HepG2 (cell line): ENCODE data around the gene SCT. TPM values are rescaled to one million over a fixed set of nuclear protein-coding genes. Genes with fewer than 3 reads are reported as not detected.
A peak's percentile ranks its signal among the peaks of the same experiment; 100 is the strongest.

Source experiments
- AGO1 ChIP-seq: fragments of 200-400 bp; formaldehyde crosslinking; IDR thresholded peaks from 2 replicates; pipeline ENCODE4 v1.6.1; 2017; ENCODE audit warnings: mild to moderate bottlenecking, low read depth, low read length, moderate library complexity; ENCODE audit not compliant: poor library complexity, severe bottlenecking
- ATRX ChIP-seq: sonication (generic); formaldehyde crosslinking; IDR thresholded peaks from 2 replicates; pipeline ENCODE4 v1.4.0; 2020; ENCODE audit warnings: missing genetic modification reagents, borderline replicate concordance
- CHCHD3 ChIP-seq: sonication (generic); formaldehyde crosslinking; IDR thresholded peaks from 2 replicates; pipeline ENCODE4 v1.8.0; 2022; ENCODE audit warnings: mild to moderate bottlenecking, missing genetic modification reagents, moderate library complexity
- EZH2 ChIP-seq: conservative IDR thresholded peaks from 2 replicates; pipeline ENCODE4 v1.6.1; 2012; ENCODE audit warnings: mild to moderate bottlenecking, low read depth, low read length, moderate library complexity
- HIC2 ChIP-seq: sonication (generic); formaldehyde crosslinking; IDR thresholded peaks from 2 replicates; pipeline ENCODE4 v1.9.0; 2022; ENCODE audit warnings: low read depth, missing genetic modification reagents
- HNRNPLL ChIP-seq: fragments of 200-400 bp; formaldehyde crosslinking; IDR thresholded peaks from 2 replicates; pipeline ENCODE4 v1.6.1; 2017; ENCODE audit warnings: mild to moderate bottlenecking, low read depth, low read length; ENCODE audit not compliant: poor library complexity, severe bottlenecking
- HOXD1 ChIP-seq: sonication (generic); formaldehyde crosslinking; IDR thresholded peaks from 2 replicates; pipeline ENCODE4 v1.5.0; 2020; ENCODE audit warnings: missing genetic modification reagents
- KDM3A ChIP-seq: IDR thresholded peaks from 2 replicates; pipeline ENCODE4 v1.6.1; 2018; ENCODE audit warnings: low read depth, missing compliant biosample characterization
- PCBP1 ChIP-seq: fragments of 200-400 bp; formaldehyde crosslinking; IDR thresholded peaks from 2 replicates; pipeline ENCODE4 v1.6.1; 2017; ENCODE audit warnings: mild to moderate bottlenecking, low read depth, low read length, borderline replicate concordance
- SP1 ChIP-seq, 2 experiments: fragments of 450-650 bp in 1 of 2; sonication (generic) in 1 of 2; formaldehyde crosslinking in 1 of 2; IDR thresholded peaks; 2 replicates each; pipeline versions ENCODE4 v1.4.0 to v1.6.1; 2016 to 2020; ENCODE audit warnings: missing genetic modification reagents in 1 of 2
- SP2 ChIP-seq: sonication (generic); formaldehyde crosslinking; IDR thresholded peaks from 2 replicates; pipeline ENCODE4 v1.5.1; 2020; ENCODE audit warnings: mild to moderate bottlenecking, missing genetic modification reagents
- SUZ12 ChIP-seq: fragments of 150-350 bp; IDR thresholded peaks from 2 replicates; pipeline ENCODE4 v1.6.1; 2014; ENCODE audit warnings: low read depth, low read length
- ZBTB4 ChIP-seq: sonication (generic); formaldehyde crosslinking; IDR thresholded peaks from 2 replicates; pipeline ENCODE4 v1.4.0; 2020; ENCODE audit warnings: missing genetic modification reagents, mild to moderate bottlenecking, borderline replicate concordance
- ZFP36L2 ChIP-seq: sonication (generic); formaldehyde crosslinking; IDR thresholded peaks from 2 replicates; pipeline ENCODE4 v1.4.0; 2020; ENCODE audit warnings: missing genetic modification reagents
- ZIK1 ChIP-seq: sonication (generic); formaldehyde crosslinking; IDR thresholded peaks from 2 replicates; pipeline ENCODE4 v1.5.0; 2020; ENCODE audit warnings: mild to moderate bottlenecking, low read depth, missing genetic modification reagents, borderline replicate concordance
- ZNF235 ChIP-seq: sonication (generic); formaldehyde crosslinking; IDR thresholded peaks from 2 replicates; pipeline ENCODE4 v1.8.1; 2023; ENCODE audit warnings: mild to moderate bottlenecking, missing genetic modification reagents, borderline replicate concordance
- ZNF567 ChIP-seq: sonication (generic); formaldehyde crosslinking; IDR thresholded peaks from 2 replicates; pipeline ENCODE4 v1.8.1; 2023; ENCODE audit warnings: mild to moderate bottlenecking, missing genetic modification reagents, borderline replicate concordance
- ZNF749 ChIP-seq: sonication (generic); formaldehyde crosslinking; IDR thresholded peaks from 2 replicates; pipeline ENCODE4 v1.8.0; 2022; ENCODE audit warnings: mild to moderate bottlenecking, missing genetic modification reagents, moderate library complexity, borderline replicate concordance
- ZSCAN21 ChIP-seq: sonication (generic); formaldehyde crosslinking; IDR thresholded peaks from 2 replicates; pipeline ENCODE4 v1.8.0; 2022; ENCODE audit warnings: mild to moderate bottlenecking, missing genetic modification reagents, moderate library complexity, borderline replicate concordance
- polyA plus RNA-seq, 8 experiments: library from polyadenylated mRNA; depleted of rRNA in 3 of 8; stranded (reverse) in 7 of 8; unstranded in 1 of 8; fragments of >200 nt; fragmentation: Illumina TruSeq in 4 of 8; extraction: Trizol in 4 of 8; gene quantifications; 2 replicates each; pipeline versions ENCODE4 v1.2.1 to v1.2.3, GENCODE V29; 2011 to 2016; ENCODE audit warnings: low read depth in 4 of 8, missing spikeins in 1 of 8, mixed read lengths in 1 of 8; ENCODE audit not compliant: insufficient read depth in 1 of 8
- total RNA-seq, 5 experiments: library from RNA; depleted of rRNA; stranded (reverse); fragments of >200 nt; fragmentation: Illumina TruSeq; extraction: Trizol; gene quantifications; 2 replicates each; pipeline ENCODE4 v1.2.3, GENCODE V29; 2016; ENCODE audit warnings: low read depth in 1 of 5
- TF ChIP-seq, protein P1 (sequence below): sonication (generic); formaldehyde crosslinking; IDR thresholded peaks from 2 replicates; pipeline ENCODE4 v1.5.0; 2020; ENCODE audit warnings: missing genetic modification reagents
- TF ChIP-seq, protein P2 (sequence below): sonication (generic); formaldehyde crosslinking; IDR thresholded peaks from 2 replicates; pipeline ENCODE4 v1.8.0; 2022; ENCODE audit warnings: low read depth, missing genetic modification reagents

The SCT gene
- total and polyA plus RNA-seq, 2 of the 13 experiments (the other 11 are each of a cell fraction or from before 2014, with no cell fraction given): not detected

GRCh38 chr11:624705-625635 is 2.0 kb downstream of the SCT start, which contains the start of gene CDHR5 (continued):
- TF ChIP-seq, protein P1, sequence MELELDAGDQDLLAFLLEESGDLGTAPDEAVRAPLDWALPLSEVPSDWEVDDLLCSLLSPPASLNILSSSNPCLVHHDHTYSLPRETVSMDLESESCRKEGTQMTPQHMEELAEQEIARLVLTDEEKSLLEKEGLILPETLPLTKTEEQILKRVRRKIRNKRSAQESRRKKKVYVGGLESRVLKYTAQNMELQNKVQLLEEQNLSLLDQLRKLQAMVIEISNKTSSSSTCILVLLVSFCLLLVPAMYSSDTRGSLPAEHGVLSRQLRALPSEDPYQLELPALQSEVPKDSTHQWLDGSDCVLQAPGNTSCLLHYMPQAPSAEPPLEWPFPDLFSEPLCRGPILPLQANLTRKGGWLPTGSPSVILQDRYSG (CRISPR knock-in tag): no peak
- TF ChIP-seq CHCHD3 (no peak), SUZ12 (no peak), SP2 (CRISPR knock-in tag) (no peak), ZFP36L2 (CRISPR knock-in tag) (no peak), SP1 (IDR thresholded peaks at IDR 0.05) (no peak), SP1 (CRISPR knock-in tag; IDR thresholded peaks at IDR 0.05) (no peak), KDM3A (CRISPR knock-in tag) (no peak), ZNF235 (CRISPR knock-in tag) (no peak), PCBP1 (peak; percentile 37; the same call in 1 of the 2 replicates), ATRX (no peak), HNRNPLL (peak; percentile 36), EZH2 (no peak), ZIK1 (CRISPR knock-in tag) (no peak), ZNF749 (CRISPR knock-in tag) (0 out of 2 replicates have a peak, but pooled peaks have one; percentile 31), ZBTB4 (CRISPR knock-in tag) (no peak), AGO1 (peak; percentile 53), ZSCAN21 (CRISPR knock-in tag) (0 out of 2 replicates have a peak, but pooled peaks have one; percentile 61), HIC2 (CRISPR knock-in tag) (peak; percentile 37; the same call in 1 of the 2 replicates), HOXD1 (CRISPR knock-in tag) (no peak), ZNF567 (CRISPR knock-in tag) (no peak)
- TF ChIP-seq, protein P2, sequence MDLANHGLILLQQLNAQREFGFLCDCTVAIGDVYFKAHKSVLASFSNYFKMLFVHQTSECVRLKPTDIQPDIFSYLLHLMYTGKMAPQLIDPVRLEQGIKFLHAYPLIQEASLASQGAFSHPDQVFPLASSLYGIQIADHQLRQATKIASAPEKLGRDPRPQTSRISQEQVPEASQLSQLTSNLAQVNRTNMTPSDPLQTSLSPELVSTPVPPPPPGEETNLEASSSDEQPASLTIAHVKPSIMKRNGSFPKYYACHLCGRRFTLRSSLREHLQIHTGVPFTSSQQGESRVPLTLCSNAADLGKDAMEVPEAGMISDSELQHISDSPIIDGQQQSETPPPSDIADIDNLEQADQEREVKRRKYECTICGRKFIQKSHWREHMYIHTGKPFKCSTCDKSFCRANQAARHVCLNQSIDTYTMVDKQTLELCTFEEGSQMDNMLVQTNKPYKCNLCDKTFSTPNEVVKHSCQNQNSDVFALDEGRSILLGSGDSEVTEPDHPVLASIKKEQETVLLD: no peak
